K562 (cell line): ENCODE results near the gene MARS1. TPM values are rescaled to one million over a fixed set of nuclear protein-coding genes. Genes with fewer than 3 reads are reported as not detected.

Experiments
- ATAC-seq: fragments of 200-7000 bp; cut with Tn5 transposase; 3 replicates; pipeline ENCODE4 v1.9.1; 2020; ENCODE audit warnings: moderate library complexity
- BruUV-seq: library from RNA; stranded (reverse); fragments of 400-500 nt; replicated peaks from 2 replicates; lab custom pipeline; 2021; lab: Mats Ljungman, UMichigan
- CTCF ChIA-PET: fragments of 300-600 bp; formaldehyde crosslinking; extraction: SDS; loops from one replicate; lab custom pipeline; 2021; ENCODE audit warnings: low intra/inter-chr PET ratio; lab: Yijun Ruan, JAX
- POLR2A ChIA-PET: fragments of 300-600, 350-650 bp; sonication (Branson Sonifier 250); formaldehyde crosslinking; extraction: SDS; loops from one replicate; lab custom pipeline; 2021; ENCODE audit warnings: antibody characterized with exemption, inconsistent platforms; lab: Yijun Ruan, JAX
- DNase-seq, 4 experiments: peaks; one replicate each; pipeline versions ENCODE4 v3.0.0 to v3.0.0-alpha.2; 2011 to 2018; ENCODE audit warnings: low spot score in 3 of 4, mixed read lengths in 3 of 4; ENCODE audit errors: extremely low read depth in 1 of 4
- FAIRE-seq: peaks from 2 replicates; lab custom pipeline; 2011; peaks lifted over from hg19 to GRCh38; lab: Jason Lieb, UNC
- H2AFZ ChIP-seq: 2 replicates; pipeline ENCODE4 v1.6.0; 2011; ENCODE audit warnings: low read depth, low read length, control low read depth, inconsistent platforms
- H3K27ac ChIP-seq: fragments of 200-600 bp; 3 replicates; pipeline ENCODE4 v1.8.0; 2011; ENCODE audit warnings: low read depth, mild to moderate bottlenecking, control low read depth, inconsistent platforms, low read length, moderate library complexity, mixed read lengths; ENCODE audit errors: extremely low read depth
- H3K27me3 ChIP-seq, 2 experiments: fragments of 300-600 bp in 1 of 2; 2 replicates in 1 of 2; 3 replicates in 1 of 2; pipeline versions ENCODE4 v1.6.0 to v1.8.0; 2011; ENCODE audit warnings: inconsistent platforms in 2 of 2, low read length in 2 of 2, mild to moderate bottlenecking in 1 of 2, mixed read lengths in 1 of 2, moderate library complexity in 1 of 2; ENCODE audit not compliant: control insufficient read depth in 2 of 2, insufficient read depth in 2 of 2
- H3K36me3 ChIP-seq: fragments of 300-600 bp; 3 replicates; pipeline ENCODE4 v1.8.0; 2011; ENCODE audit warnings: mild to moderate bottlenecking, low read length, inconsistent platforms; ENCODE audit not compliant: control insufficient read depth, insufficient read depth
- H3K4me1 ChIP-seq, 2 experiments: fragments of 200-600 bp in 1 of 2; replicated peaks in 1 of 2; 2 replicates in 1 of 2; 3 replicates in 1 of 2; pipeline versions ENCODE4 v1.5.1 to v1.8.0; 2011; ENCODE audit warnings: inconsistent platforms in 2 of 2, low read length in 2 of 2, mild to moderate bottlenecking in 1 of 2, mixed read lengths in 1 of 2, moderate library complexity in 1 of 2; ENCODE audit not compliant: control insufficient read depth in 2 of 2, insufficient read depth in 2 of 2
- H3K4me2 ChIP-seq: 2 replicates; pipeline ENCODE4 v1.6.1; 2011; ENCODE audit warnings: low read length, control low read depth, inconsistent platforms, mixed read lengths; ENCODE audit not compliant: insufficient read depth
- H3K4me3 ChIP-seq: fragments of 200-600 bp; sonication (generic), shearing (Covaris generic); 2 replicates; pipeline ENCODE4 v1.5.1; 2016; ENCODE audit warnings: control low read depth, inconsistent platforms
- H3K79me2 ChIP-seq: fragments of 200-600 bp; 3 replicates; pipeline ENCODE4 v1.8.0; 2011; ENCODE audit warnings: low read length, inconsistent platforms; ENCODE audit not compliant: control insufficient read depth, insufficient read depth
- H3K9ac ChIP-seq, 2 experiments: 2 replicates each; pipeline versions ENCODE4 v1.6.0 to v1.6.1; 2011; ENCODE audit warnings: low read depth in 2 of 2, low read length in 2 of 2, control low read depth in 1 of 2, inconsistent platforms in 1 of 2, mild to moderate bottlenecking in 1 of 2, mixed read lengths in 1 of 2; ENCODE audit not compliant: insufficient read depth in 1 of 2
- H3K9me1 ChIP-seq: one replicate; pipeline ENCODE4 v1.6.0; 2011; ENCODE audit warnings: inconsistent platforms, mild to moderate bottlenecking, low read length, moderate library complexity; ENCODE audit not compliant: control insufficient read depth, insufficient read depth
- H3K9me3 ChIP-seq: replicated peaks from 2 replicates; pipeline ENCODE4 v1.5.1; 2011; ENCODE audit warnings: low read depth, low read length, inconsistent platforms; ENCODE audit not compliant: control insufficient read depth, insufficient read depth
- H4K20me1 ChIP-seq: replicated peaks from 2 replicates; pipeline ENCODE4 v1.6.1; 2011; ENCODE audit warnings: low read length, inconsistent platforms, mixed read lengths; ENCODE audit not compliant: control insufficient read depth, insufficient read depth
- ATF1 ChIP-seq, 2 experiments: fragments of 450-650 bp in 1 of 2; IDR thresholded peaks; 2 replicates each; pipeline ENCODE4 v1.6.1; 2016; ENCODE audit warnings: missing compliant biosample characterization in 1 of 2, missing genetic modification characterization in 1 of 2
- CEBPB ChIP-seq: fragments of 450-650 bp; IDR thresholded peaks from 2 replicates; pipeline ENCODE4 v1.6.1; 2016; ENCODE audit warnings: missing genetic modification characterization, missing compliant biosample characterization
- DIDO1 ChIP-seq: fragments of 450-650 bp; IDR thresholded peaks from 2 replicates; pipeline ENCODE4 v1.6.1; 2016; ENCODE audit warnings: low read depth, missing biosample characterization, missing genetic modification characterization
- FOXK2 ChIP-seq, 2 experiments: fragments of 450-650 bp; IDR thresholded peaks in 1 of 2; conservative IDR thresholded peaks in 1 of 2; 2 replicates each; pipeline ENCODE4 v1.6.1; 2016; ENCODE audit warnings: low read depth in 2 of 2, mild to moderate bottlenecking in 1 of 2
- GATA2 ChIP-seq: sonication (generic); formaldehyde crosslinking; IDR thresholded peaks from 2 replicates; pipeline ENCODE4 v1.4.0; 2020; ENCODE audit warnings: mild to moderate bottlenecking, missing genetic modification reagents
- HNRNPUL1 ChIP-seq: fragments of 200-400 bp; formaldehyde crosslinking; IDR thresholded peaks from 2 replicates; pipeline ENCODE4 v1.6.1; 2017; ENCODE audit warnings: low read length
- KLF6 ChIP-seq: fragments of 250-450 bp; sonication (Bioruptor Pico); IDR thresholded peaks from 2 replicates; pipeline ENCODE4 v1.4.0; 2020; ENCODE audit warnings: mild to moderate bottlenecking, moderate library complexity, borderline replicate concordance
- NCOA1 ChIP-seq: fragments of 450-650 bp; IDR thresholded peaks from 2 replicates; pipeline ENCODE4 v1.6.1; 2016; ENCODE audit warnings: low read depth
- NFIC ChIP-seq: fragments of 450-650 bp; IDR thresholded peaks from 2 replicates; pipeline ENCODE4 v1.6.1; 2017; ENCODE audit warnings: mild to moderate bottlenecking, inconsistent platforms
- POLR2G ChIP-seq: fragments of 200-400 bp; formaldehyde crosslinking; IDR thresholded peaks from 2 replicates; pipeline ENCODE4 v1.6.1; 2017; ENCODE audit warnings: low read depth, mild to moderate bottlenecking, antibody characterized with exemption, low read length, moderate library complexity
- STAT5B ChIP-seq: fragments of 250-450 bp; sonication (Bioruptor Pico); IDR thresholded peaks from 2 replicates; pipeline ENCODE4 v1.8.0; 2021; ENCODE audit warnings: mild to moderate bottlenecking, inconsistent platforms
- TCF7L2 ChIP-seq: fragments of 150-350 bp; IDR thresholded peaks from 2 replicates; pipeline ENCODE4 v1.6.1; 2016; ENCODE audit warnings: low read depth, mild to moderate bottlenecking, low read length, moderate library complexity
- ZNF175 ChIP-seq: fragments of 200-800 bp; sonication (Bioruptor generic); IDR thresholded peaks from 2 replicates; pipeline ENCODE4 v1.6.1; 2016; ENCODE audit warnings: low read depth, mild to moderate bottlenecking, missing genetic modification characterization, missing compliant biosample characterization
- WGBS: fragments of 100-300 bp; shearing (Covaris generic); methylation state at CpG from one replicate; pipeline ENCODE4 v1.1.6; 2016; ENCODE audit warnings: low coverage, mixed read lengths; ENCODE audit not compliant: insufficient coverage; ENCODE audit errors: missing lambda C conversion rate; 5-methylcytosine and 5-hydroxymethylcytosine counted together
- in situ Hi-C: fragments of 300-500 bp; cut with MboI; formaldehyde crosslinking; loops from 4 replicates; pipeline ENCODE4 v1.15.0; 2018; ENCODE audit warnings: inconsistent platforms, mixed read lengths
- intact Hi-C: fragments of 100-400 bp; cut with micrococcal nuclease; formaldehyde crosslinking; loops from 2 replicates; pipeline ENCODE4 v1.14.2; 2022
- polyA plus RNA-seq, 8 experiments: library from polyadenylated mRNA; depleted of rRNA in 4 of 8; stranded (reverse) in 5 of 8; unstranded in 3 of 8; fragments of >200 nt; fragmentation: Nextera tagmentation in 2 of 8; fragmentation: Illumina TruSeq in 1 of 8; extraction: Ambion mirVana in 2 of 8; extraction: Trizol in 1 of 8; gene quantifications; 2 replicates each; pipeline versions ENCODE4 v1.2.1 to v1.2.3, GENCODE V29; 2011 to 2014; ENCODE audit warnings: inconsistent platforms in 1 of 8, missing spikeins in 1 of 8
- total RNA-seq, 7 experiments: library from RNA; depleted of rRNA in 6 of 7; stranded (reverse); fragments of >200 nt in 6 of 7; fragmentation: Illumina TruSeq in 2 of 7; extraction: Trizol in 2 of 7; gene quantifications; 2 replicates each; pipeline versions ENCODE4 v1.2.1 to v1.2.3, GENCODE V29; 2011 to 2021; ENCODE audit warnings: low replicate concordance in 1 of 7
- TF ChIP-seq, protein P1 (sequence below): IDR thresholded peaks from 2 replicates; pipeline ENCODE4 v1.6.1; 2014; ENCODE audit warnings: antibody characterized with exemption
- TF ChIP-seq, protein P2 (sequence below): IDR thresholded peaks from 2 replicates; pipeline ENCODE4 v1.6.1; 2011; ENCODE audit warnings: borderline replicate concordance, low read depth, mild to moderate bottlenecking, moderate library complexity, low read length; ENCODE audit not compliant: insufficient read depth, poor library complexity, severe bottlenecking
- TF ChIP-seq, protein P3 (sequence below): sonication (generic); formaldehyde crosslinking; IDR thresholded peaks from 2 replicates; pipeline ENCODE4 v1.8.0; 2022; ENCODE audit warnings: missing genetic modification reagents, mild to moderate bottlenecking, borderline replicate concordance
- TF ChIP-seq, protein P4 (sequence below): fragments of 450-650 bp; formaldehyde crosslinking; IDR thresholded peaks from 2 replicates; pipeline ENCODE4 v1.4.0; 2020; ENCODE audit warnings: mild to moderate bottlenecking, moderate library complexity

MARS1 gene
- total and polyA plus RNA-seq, 9 of the 15 experiments (the other 6 are each of a cell fraction or from before 2014, with no cell fraction given), result 117 to 382 (median 220) TPM

DNA sequence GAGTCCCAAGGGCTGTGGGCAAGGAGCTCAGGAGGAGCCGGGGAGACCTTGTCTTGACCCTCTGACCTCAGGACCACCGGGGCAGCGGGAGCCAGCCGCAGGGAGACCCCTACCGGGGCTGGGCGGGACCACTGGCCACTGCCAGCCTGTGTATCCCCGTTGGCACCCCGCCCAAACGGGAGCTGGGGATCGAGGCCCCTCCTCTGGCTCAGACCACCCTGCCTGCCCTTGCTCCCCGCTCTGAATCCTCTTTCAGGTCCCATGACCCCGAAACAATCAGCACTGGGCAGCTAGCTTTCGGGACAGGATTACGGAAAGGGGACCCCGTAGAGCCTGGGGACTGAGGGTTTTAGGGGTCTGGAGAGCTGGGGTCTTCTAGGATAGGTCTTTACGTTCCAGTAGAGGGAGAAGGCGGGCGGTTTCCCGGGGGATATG, 27.0 kb upstream of the MARS1 start:
- in situ Hi-C loops, result no loop called here
- Histone ChIP-seq H2AFZ (no peak overlapping the region), H3K4me1 (peaks cover 31 to 48% of the 10 kb centered on the region in 2 experiments; a peak in 4 of 5 replicates), H3K4me3 (peak overlapping the region; percentile 62), H4K20me1 (no peaks in the 10 kb centered on the region), H3K27ac (no peak overlapping the region), H3K9ac (peak overlapping the region; percentile 42 to 81; a peak in 3 of 4 replicates), H3K4me2 (peak overlapping the region; percentile 50), H3K79me2 (peaks cover 13% of the 10 kb centered on the region; the same call in 2 of the 3 replicates), H3K36me3 (no peaks in the 10 kb centered on the region), H3K9me3 (no peaks in the 10 kb centered on the region), H3K27me3 (peaks cover 2 to 10% of the 10 kb centered on the region in 2 experiments; a peak in 1 of 5 replicates), H3K9me1 (no peaks in the 10 kb centered on the region)
- CTCF ChIA-PET, result interaction anchor here (0.6 kb wide), 1 partner anchor 195 kb away, joined by 3 read pairs; no protein-coding TSS in a partner anchor
- FAIRE-seq (no peak), DNase-seq (peak in 1 of 4 experiments; percentile 30), ATAC-seq (no peak)
- WGBS, result 16% methylated on average over 16 of the region's 19 CpGs
- intact Hi-C loops, result no loop called here
- POLR2A ChIA-PET, result interaction anchor here (0.6 to 2.3 kb wide), 6 partner anchors 9 to 176 kb away, joined by 3 to 13 read pairs (median 4); no protein-coding TSS in a partner anchor
- no TSS peak for BruUV-seq
- TF ChIP-seq GATA2 (CRISPR knock-in tag) (no peak), ATF1 (CRISPR knock-in tag; IDR thresholded peaks at IDR 0.05) (no peak), ATF1 (tag; IDR thresholded peaks at IDR 0.05) (no peak), DIDO1 (no peak), TCF7L2 (no peak), HNRNPUL1 (no peak), KLF6 (CRISPR knock-in tag) (no peak), ZNF175 (CRISPR knock-in tag) (no peak), STAT5B (CRISPR knock-in tag) (no peak), POLR2G (peak; percentile 64; the same call in 1 of the 2 replicates), NFIC (peak; percentile 58), FOXK2 (conservative IDR thresholded peaks at IDR 0.05 in 1 of 2, IDR thresholded peaks at IDR 0.05 in 1 of 2; ENCODE audit: low read depth in 2 of 2) (no peak), NCOA1 (no peak), CEBPB (tag) (no peak)
- TF ChIP-seq, protein P1, sequence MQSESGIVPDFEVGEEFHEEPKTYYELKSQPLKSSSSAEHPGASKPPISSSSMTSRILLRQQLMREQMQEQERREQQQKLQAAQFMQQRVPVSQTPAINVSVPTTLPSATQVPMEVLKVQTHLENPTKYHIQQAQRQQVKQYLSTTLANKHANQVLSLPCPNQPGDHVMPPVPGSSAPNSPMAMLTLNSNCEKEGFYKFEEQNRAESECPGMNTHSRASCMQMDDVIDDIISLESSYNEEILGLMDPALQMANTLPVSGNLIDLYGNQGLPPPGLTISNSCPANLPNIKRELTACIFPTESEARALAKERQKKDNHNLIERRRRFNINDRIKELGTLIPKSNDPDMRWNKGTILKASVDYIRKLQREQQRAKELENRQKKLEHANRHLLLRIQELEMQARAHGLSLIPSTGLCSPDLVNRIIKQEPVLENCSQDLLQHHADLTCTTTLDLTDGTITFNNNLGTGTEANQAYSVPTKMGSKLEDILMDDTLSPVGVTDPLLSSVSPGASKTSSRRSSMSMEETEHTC, result no peak
- TF ChIP-seq, protein P2, sequence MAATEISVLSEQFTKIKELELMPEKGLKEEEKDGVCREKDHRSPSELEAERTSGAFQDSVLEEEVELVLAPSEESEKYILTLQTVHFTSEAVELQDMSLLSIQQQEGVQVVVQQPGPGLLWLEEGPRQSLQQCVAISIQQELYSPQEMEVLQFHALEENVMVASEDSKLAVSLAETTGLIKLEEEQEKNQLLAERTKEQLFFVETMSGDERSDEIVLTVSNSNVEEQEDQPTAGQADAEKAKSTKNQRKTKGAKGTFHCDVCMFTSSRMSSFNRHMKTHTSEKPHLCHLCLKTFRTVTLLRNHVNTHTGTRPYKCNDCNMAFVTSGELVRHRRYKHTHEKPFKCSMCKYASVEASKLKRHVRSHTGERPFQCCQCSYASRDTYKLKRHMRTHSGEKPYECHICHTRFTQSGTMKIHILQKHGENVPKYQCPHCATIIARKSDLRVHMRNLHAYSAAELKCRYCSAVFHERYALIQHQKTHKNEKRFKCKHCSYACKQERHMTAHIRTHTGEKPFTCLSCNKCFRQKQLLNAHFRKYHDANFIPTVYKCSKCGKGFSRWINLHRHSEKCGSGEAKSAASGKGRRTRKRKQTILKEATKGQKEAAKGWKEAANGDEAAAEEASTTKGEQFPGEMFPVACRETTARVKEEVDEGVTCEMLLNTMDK, result peak; percentile 55
- TF ChIP-seq, protein P3, sequence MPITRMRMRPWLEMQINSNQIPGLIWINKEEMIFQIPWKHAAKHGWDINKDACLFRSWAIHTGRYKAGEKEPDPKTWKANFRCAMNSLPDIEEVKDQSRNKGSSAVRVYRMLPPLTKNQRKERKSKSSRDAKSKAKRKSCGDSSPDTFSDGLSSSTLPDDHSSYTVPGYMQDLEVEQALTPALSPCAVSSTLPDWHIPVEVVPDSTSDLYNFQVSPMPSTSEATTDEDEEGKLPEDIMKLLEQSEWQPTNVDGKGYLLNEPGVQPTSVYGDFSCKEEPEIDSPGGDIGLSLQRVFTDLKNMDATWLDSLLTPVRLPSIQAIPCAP, result no peak
- TF ChIP-seq, protein P4, sequence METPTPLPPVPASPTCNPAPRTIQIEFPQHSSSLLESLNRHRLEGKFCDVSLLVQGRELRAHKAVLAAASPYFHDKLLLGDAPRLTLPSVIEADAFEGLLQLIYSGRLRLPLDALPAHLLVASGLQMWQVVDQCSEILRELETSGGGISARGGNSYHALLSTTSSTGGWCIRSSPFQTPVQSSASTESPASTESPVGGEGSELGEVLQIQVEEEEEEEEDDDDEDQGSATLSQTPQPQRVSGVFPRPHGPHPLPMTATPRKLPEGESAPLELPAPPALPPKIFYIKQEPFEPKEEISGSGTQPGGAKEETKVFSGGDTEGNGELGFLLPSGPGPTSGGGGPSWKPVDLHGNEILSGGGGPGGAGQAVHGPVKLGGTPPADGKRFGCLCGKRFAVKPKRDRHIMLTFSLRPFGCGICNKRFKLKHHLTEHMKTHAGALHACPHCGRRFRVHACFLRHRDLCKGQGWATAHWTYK (CRISPR knock-in tag), result no peak
